Esophagus muscularis mucosa (tissue), 4 donors: Measurements from ENCODE around the gene PIWIL4.

Source experiments
- EP300 ChIP-seq: sonication (generic); formaldehyde crosslinking; IDR thresholded peaks from one replicate; pipeline ENCODE4 v1.6.1; 2017; ENCODE audit warnings: antibody characterized with exemption
- POLR2A ChIP-seq: fragments of 450-650 bp; IDR thresholded peaks from one replicate; pipeline ENCODE4 v1.6.1; 2017; ENCODE audit warnings: antibody characterized with exemption, moderate library complexity, mild to moderate bottlenecking, low read depth
- POLR2AphosphoS5 ChIP-seq, 2 donors: sonication (generic); formaldehyde crosslinking; IDR thresholded peaks; one replicate each; pipeline ENCODE4 v1.6.1; 2017; ENCODE audit warnings: antibody characterized with exemption in 2 of 2
- TF ChIP-seq, protein P1 (sequence below), 3 experiments: fragments of 200-600 bp in 2 of 3; fragments of 450-650 bp in 1 of 3; sonication (generic) in 2 of 3; IDR thresholded peaks; one replicate each; pipeline ENCODE4 v1.5.1; 2017 to 2019; ENCODE audit warnings: antibody characterized with exemption in 3 of 3, mild to moderate bottlenecking in 2 of 3, moderate library complexity in 1 of 3

DNA sequence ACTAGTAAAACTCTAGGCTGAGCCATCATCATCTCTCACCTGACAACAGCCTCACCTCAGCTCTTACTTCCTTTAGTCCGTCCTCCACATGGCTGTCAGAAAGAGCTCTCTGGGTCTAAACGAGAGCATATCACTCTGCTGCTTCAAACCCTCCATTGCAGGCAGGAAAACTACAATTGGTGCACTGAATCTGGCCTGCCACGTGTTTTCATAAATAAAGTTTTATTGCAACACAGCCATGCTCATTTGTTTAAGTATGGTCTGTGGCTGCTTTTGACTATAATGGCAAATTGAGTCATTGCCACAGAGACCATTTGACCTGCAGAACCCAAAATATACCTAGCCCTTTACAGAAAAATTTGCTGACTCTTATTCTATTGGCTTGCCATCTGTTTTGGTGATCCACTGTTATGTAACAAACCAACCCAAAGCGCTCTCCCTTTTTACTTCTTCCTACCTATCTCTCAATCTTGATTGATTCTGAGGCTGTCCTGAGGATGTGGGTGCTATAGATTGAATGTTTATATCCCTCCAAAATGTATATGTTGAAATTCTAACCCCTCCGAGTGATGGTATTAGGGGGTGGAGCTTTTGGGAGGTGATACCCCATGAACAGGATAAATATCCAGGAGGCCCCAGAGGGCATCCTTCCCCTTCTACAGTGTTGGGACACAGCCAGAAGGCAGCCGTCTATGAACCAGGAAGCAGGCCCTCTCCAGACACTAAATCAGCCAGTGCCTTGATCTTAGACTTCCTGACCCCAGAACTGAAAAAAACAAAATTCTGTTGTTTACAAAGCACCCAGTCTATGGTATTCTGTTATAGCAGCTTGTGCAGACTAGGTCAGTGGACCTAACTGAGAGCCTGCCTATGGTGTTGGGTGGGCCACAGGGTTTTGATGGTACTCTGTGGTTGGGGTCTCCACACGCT, 99.9 kb downstream of the PIWIL4 start:
- TF ChIP-seq POLR2A = no peak
- TF ChIP-seq, protein P1, sequence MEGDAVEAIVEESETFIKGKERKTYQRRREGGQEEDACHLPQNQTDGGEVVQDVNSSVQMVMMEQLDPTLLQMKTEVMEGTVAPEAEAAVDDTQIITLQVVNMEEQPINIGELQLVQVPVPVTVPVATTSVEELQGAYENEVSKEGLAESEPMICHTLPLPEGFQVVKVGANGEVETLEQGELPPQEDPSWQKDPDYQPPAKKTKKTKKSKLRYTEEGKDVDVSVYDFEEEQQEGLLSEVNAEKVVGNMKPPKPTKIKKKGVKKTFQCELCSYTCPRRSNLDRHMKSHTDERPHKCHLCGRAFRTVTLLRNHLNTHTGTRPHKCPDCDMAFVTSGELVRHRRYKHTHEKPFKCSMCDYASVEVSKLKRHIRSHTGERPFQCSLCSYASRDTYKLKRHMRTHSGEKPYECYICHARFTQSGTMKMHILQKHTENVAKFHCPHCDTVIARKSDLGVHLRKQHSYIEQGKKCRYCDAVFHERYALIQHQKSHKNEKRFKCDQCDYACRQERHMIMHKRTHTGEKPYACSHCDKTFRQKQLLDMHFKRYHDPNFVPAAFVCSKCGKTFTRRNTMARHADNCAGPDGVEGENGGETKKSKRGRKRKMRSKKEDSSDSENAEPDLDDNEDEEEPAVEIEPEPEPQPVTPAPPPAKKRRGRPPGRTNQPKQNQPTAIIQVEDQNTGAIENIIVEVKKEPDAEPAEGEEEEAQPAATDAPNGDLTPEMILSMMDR (IDR thresholded peaks at IDR 0.05) = no peak
- no peak for TF ChIP-seq POLR2AphosphoS5 (IDR thresholded peaks at IDR 0.05)
- TF ChIP-seq EP300 = no peak
